Measurements from ENCODE around the gene GALC.

The GALC gene

DNA sequence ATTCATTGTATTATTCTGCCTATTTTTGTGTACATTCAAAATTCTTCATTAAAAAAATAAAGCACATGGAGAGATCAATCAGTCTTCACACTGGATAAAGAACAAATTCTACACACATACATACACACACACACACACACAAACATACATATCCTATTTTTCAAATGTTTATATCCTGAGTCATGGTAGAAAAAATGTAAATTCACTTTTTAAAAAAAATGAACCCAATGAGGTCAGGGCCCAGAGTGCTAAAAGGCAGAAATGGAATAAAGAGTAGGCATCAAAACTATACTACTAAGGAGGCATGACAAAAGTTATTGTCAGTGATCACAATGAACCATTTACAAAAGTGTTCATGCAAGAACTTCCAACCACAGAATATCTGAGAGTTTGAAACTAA, 17.3 kb downstream of the GALC start:
- H3K4me3 ChIP-seq (ENCODE audit: low read length): no peak overlapping the region
- no peak overlapping the region for H3K4me2 ChIP-seq (ENCODE audit: low read length)
- TF ChIP-seq EZH2phosphoT487 (IDR thresholded peaks at IDR 0.05; ENCODE audit: low read depth): no peak
- TF ChIP-seq, protein P1, sequence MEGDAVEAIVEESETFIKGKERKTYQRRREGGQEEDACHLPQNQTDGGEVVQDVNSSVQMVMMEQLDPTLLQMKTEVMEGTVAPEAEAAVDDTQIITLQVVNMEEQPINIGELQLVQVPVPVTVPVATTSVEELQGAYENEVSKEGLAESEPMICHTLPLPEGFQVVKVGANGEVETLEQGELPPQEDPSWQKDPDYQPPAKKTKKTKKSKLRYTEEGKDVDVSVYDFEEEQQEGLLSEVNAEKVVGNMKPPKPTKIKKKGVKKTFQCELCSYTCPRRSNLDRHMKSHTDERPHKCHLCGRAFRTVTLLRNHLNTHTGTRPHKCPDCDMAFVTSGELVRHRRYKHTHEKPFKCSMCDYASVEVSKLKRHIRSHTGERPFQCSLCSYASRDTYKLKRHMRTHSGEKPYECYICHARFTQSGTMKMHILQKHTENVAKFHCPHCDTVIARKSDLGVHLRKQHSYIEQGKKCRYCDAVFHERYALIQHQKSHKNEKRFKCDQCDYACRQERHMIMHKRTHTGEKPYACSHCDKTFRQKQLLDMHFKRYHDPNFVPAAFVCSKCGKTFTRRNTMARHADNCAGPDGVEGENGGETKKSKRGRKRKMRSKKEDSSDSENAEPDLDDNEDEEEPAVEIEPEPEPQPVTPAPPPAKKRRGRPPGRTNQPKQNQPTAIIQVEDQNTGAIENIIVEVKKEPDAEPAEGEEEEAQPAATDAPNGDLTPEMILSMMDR (IDR thresholded peaks at IDR 0.05; ENCODE audit: low read depth, low read length): no peak
- no peaks in the 10 kb centered on the region for H3K36me3 ChIP-seq (replicated peaks; ENCODE audit: low read depth, low read length)
- no peaks in the 10 kb centered on the region for H3K79me2 ChIP-seq (ENCODE audit: low read length)
- H3K27me3 ChIP-seq (ENCODE audit: low read depth, low read length): no peaks in the 10 kb centered on the region
- no peaks in the 10 kb centered on the region for H4K20me1 ChIP-seq (ENCODE audit: insufficient read depth, low read length)
- no peak overlapping the region for H3K9ac ChIP-seq (ENCODE audit: low read length)
- no peak overlapping the region for H3K27ac ChIP-seq (ENCODE audit: low read length)
- no peak overlapping the region for H2AFZ ChIP-seq (ENCODE audit: low read depth, low read length)
- H3K4me1 ChIP-seq (ENCODE audit: low read length): peaks cover 12% of the 10 kb centered on the region
- H3K9me3 ChIP-seq (ENCODE audit: insufficient read depth, low read length): no peaks in the 10 kb centered on the region

DNA sequence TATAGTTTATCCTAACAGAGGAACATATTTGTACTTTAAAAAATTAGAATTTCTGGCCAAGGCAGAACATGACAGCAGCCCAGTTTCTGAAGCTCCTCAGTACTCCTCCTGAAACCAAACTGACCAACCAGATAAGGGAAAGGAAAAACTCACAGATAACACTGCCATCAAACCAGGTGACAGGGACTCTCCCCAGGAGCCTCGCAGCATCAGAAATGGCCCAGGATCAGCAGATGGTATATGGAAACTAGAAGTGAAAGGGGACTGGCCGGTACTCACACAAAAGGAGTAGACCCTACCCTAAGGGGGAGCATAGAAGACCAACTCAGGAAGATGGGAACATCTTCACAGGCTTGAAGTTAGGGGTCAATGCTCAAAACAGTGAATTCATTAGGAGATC, 22.0 kb downstream of the GALC start:
- H3K79me2 ChIP-seq (ENCODE audit: low read length): no peaks in the 10 kb centered on the region
- H3K27ac ChIP-seq (ENCODE audit: low read length): no peak overlapping the region
- no peaks in the 10 kb centered on the region for H3K27me3 ChIP-seq (ENCODE audit: low read depth, low read length)
- H3K4me3 ChIP-seq (ENCODE audit: low read length): no peak overlapping the region
- H3K4me2 ChIP-seq (ENCODE audit: low read length): peak overlapping the region; percentile 42
- no peaks in the 10 kb centered on the region for H3K36me3 ChIP-seq (replicated peaks; ENCODE audit: low read depth, low read length)
- peaks cover 9% of the 10 kb centered on the region for H3K4me1 ChIP-seq (ENCODE audit: low read length)
- H3K9ac ChIP-seq (ENCODE audit: low read length): no peak overlapping the region
- H3K9me3 ChIP-seq (ENCODE audit: insufficient read depth, low read length): no peaks in the 10 kb centered on the region
- TF ChIP-seq, protein P1 (IDR thresholded peaks at IDR 0.05; ENCODE audit: low read depth, low read length): no peak
- H4K20me1 ChIP-seq (ENCODE audit: insufficient read depth, low read length): no peaks in the 10 kb centered on the region
- H2AFZ ChIP-seq (ENCODE audit: low read depth, low read length): no peak overlapping the region

DNA sequence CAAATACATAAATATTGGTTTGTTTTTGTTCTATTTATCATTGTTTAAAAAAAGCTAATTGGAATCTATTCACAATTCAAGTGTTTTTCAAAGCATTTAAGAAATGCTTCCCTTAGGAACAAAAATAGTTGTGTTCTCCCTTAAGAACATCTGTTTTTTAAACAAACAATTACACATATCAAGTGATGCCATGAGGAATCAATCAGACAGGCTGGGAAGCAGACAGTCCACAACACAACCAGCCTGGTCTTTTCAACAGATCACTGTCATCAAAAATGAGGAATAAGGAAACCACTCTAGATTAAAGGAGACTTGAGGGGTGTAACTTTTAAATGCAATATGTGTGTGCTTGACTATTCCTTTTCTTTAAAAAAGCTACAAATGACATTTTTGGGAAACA, 25.5 kb downstream of the GALC start:
- H3K36me3 ChIP-seq (replicated peaks; ENCODE audit: low read depth, low read length): no peaks in the 10 kb centered on the region
- TF ChIP-seq, protein P1 (IDR thresholded peaks at IDR 0.05; ENCODE audit: low read depth, low read length): no peak
- TF ChIP-seq EZH2phosphoT487 (IDR thresholded peaks at IDR 0.05; ENCODE audit: low read depth): no peak
- H3K4me1 ChIP-seq (ENCODE audit: low read length): peaks cover 9% of the 10 kb centered on the region
- H4K20me1 ChIP-seq (ENCODE audit: insufficient read depth, low read length): no peaks in the 10 kb centered on the region
- H3K79me2 ChIP-seq (ENCODE audit: low read length): no peaks in the 10 kb centered on the region
- no peak overlapping the region for H3K4me3 ChIP-seq (ENCODE audit: low read length)
- no peak overlapping the region for H2AFZ ChIP-seq (ENCODE audit: low read depth, low read length)
- no peak overlapping the region for H3K4me2 ChIP-seq (ENCODE audit: low read length)
- no peak overlapping the region for H3K9ac ChIP-seq (ENCODE audit: low read length)
- no peak overlapping the region for H3K27ac ChIP-seq (ENCODE audit: low read length)
- no peaks in the 10 kb centered on the region for H3K9me3 ChIP-seq (ENCODE audit: insufficient read depth, low read length)
- H3K27me3 ChIP-seq (ENCODE audit: low read depth, low read length): no peaks in the 10 kb centered on the region

DNA sequence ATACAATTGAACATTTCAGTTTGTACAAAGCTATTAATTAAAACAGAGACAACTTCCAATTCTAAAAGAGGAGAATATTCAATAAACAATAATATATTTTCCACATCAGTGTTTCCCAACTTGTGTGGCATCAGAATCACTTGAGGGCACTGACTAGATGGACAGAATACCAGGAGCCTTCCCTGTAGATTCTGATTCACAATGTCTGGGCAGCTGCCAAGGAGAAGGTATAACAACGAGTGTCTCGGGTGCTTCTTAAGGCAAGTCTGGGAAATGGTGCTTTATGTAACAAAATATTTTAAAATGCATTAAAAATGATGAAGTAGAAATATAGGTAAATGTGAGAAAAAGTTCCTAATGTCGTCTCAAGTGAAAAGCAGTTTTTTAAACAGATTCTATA, 26.2 kb downstream of the GALC start:
- no peak overlapping the region for H3K9ac ChIP-seq (ENCODE audit: low read length)
- no peak overlapping the region for H3K27ac ChIP-seq (ENCODE audit: low read length)
- no peak overlapping the region for H3K4me3 ChIP-seq (ENCODE audit: low read length)
- H2AFZ ChIP-seq (ENCODE audit: low read depth, low read length): no peak overlapping the region
- H3K9me3 ChIP-seq (ENCODE audit: insufficient read depth, low read length): no peaks in the 10 kb centered on the region
- TF ChIP-seq EZH2phosphoT487 (IDR thresholded peaks at IDR 0.05; ENCODE audit: low read depth): no peak
- TF ChIP-seq, protein P1 (IDR thresholded peaks at IDR 0.05; ENCODE audit: low read depth, low read length): no peak
- H3K79me2 ChIP-seq (ENCODE audit: low read length): no peaks in the 10 kb centered on the region
- peaks cover 1% of the 10 kb centered on the region for H3K36me3 ChIP-seq (replicated peaks; ENCODE audit: low read depth, low read length)
- no peak overlapping the region for H3K4me2 ChIP-seq (ENCODE audit: low read length)
- H3K4me1 ChIP-seq (ENCODE audit: low read length): peaks cover 9% of the 10 kb centered on the region
- no peaks in the 10 kb centered on the region for H4K20me1 ChIP-seq (ENCODE audit: insufficient read depth, low read length)
- H3K27me3 ChIP-seq (ENCODE audit: low read depth, low read length): no peaks in the 10 kb centered on the region

Data from OCI-LY3 (cell line).